ENCODE results near the gene ZCCHC14.
"Not testable (repeated sequence)": the region's sequence is repeated elsewhere in the genome, so short reads cannot be mapped to it uniquely, and the experiment has no call there.

ZCCHC14 gene

GRCh38 chr16:87365021-87365713, 127.7 kb downstream of the ZCCHC14 start:
- H3K4me1 ChIP-seq (ENCODE audit: control insufficient read depth, low read depth, low read length), result peaks cover 4% of the 10 kb centered on the region
- no peak overlapping the region for H3K4me3 ChIP-seq (ENCODE audit: low read length)
- H3K27me3 ChIP-seq (ENCODE audit: control insufficient read depth, insufficient read depth, low read length), result no peaks in the 10 kb centered on the region
- H3K9me3 ChIP-seq (ENCODE audit: control insufficient read depth, low read depth, low read length), result no peaks in the 10 kb centered on the region
- no peak overlapping the region for H3K9ac ChIP-seq (ENCODE audit: low read length)
- peaks cover 3% of the 10 kb centered on the region for H3K36me3 ChIP-seq (ENCODE audit: control insufficient read depth, low read depth, low read length)
- no peak overlapping the region for H3K27ac ChIP-seq (ENCODE audit: low read length)

DNA sequence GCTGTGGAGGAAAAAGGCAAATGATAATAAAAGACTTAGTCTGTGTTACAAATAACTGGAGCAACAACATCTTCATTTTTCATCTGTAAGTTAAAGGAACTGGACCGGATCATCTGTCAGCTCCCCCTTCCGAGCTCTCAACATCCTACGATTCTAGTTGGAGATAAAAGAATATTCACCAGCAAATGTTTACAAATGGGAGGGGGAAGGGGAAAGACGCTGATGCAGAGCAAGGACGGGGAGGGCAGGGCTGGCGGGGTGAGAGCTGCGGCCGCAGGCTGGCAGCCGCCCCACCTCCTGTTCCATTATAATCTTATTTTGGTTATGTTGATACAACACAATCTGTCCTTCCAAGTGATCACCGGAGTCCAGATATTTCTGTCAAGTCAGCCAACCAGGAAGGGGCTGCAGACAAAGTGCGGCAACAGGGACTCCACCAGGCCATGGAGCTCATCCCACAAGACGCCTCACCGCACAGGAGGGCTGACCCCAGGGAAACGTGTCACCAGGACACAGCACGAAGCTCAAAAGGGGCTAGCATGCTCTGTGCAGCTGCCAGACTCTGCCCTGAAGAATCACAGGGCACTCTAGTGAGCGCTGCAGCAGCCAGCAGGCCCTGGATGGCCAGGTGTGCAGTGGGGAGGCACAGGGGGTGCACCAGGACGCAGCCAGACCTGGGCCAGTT, 128.9 kb downstream of the ZCCHC14 start:
- Histone ChIP-seq H3K4me1 (ENCODE audit: control insufficient read depth, low read depth, low read length) (no peaks in the 10 kb centered on the region), H3K9me3 (ENCODE audit: control insufficient read depth, low read depth, low read length) (no peaks in the 10 kb centered on the region), H3K27ac (ENCODE audit: low read length) (no peak overlapping the region), H3K9ac (ENCODE audit: low read length) (no peak overlapping the region), H3K4me3 (ENCODE audit: low read length) (no peak overlapping the region), H3K36me3 (ENCODE audit: control insufficient read depth, low read depth, low read length) (peaks cover 4% of the 10 kb centered on the region), H3K27me3 (ENCODE audit: control insufficient read depth, insufficient read depth, low read length) (no peaks in the 10 kb centered on the region)

GRCh38 chr16:87362828-87363559, 129.8 kb downstream of the ZCCHC14 start:
- peaks cover 11% of the 10 kb centered on the region for H3K36me3 ChIP-seq (ENCODE audit: control insufficient read depth, low read depth, low read length)
- H3K9me3 ChIP-seq (ENCODE audit: control insufficient read depth, low read depth, low read length); H3K4me1 ChIP-seq (ENCODE audit: control insufficient read depth, low read depth, low read length); H3K9ac ChIP-seq (ENCODE audit: low read length); H3K27ac ChIP-seq (ENCODE audit: low read length); H3K4me3 ChIP-seq (ENCODE audit: low read length); H3K27me3 ChIP-seq (ENCODE audit: control insufficient read depth, insufficient read depth, low read length): not testable (repeated sequence)

DNA sequence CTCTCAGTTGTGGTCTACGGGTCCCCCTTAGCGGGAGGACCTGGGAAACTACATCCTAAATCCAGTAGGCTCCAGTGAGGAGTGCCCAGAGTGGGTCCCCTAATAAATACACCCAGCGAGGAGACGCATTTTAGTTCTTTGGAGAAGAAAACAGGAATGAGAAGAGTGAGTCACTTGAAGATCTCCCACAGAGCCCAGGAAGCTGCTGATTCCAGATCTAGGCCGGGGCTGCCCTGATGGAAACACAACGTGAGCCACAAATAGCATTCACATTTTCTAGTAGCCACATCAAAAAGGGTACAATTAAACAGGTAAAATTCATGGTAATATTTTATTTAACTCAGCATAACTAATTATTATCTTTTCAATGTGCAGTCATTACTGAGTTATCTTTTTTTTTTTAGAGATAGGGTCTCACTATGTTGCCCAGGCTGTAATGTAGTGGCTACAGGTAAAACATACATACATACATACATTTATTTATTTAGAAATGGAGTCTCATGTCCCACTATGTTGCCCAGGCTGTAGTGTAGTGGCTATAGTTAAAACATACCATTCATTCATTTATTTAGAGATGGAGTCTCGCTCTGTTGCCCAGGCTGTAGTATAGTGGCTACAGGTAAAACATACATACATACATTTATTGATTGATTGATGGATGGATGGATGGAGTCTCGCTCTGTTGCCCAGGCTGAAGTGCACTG, 130.8 kb downstream of the ZCCHC14 start:
- H3K36me3 ChIP-seq (ENCODE audit: control insufficient read depth, low read depth, low read length), result peaks cover 11% of the 10 kb centered on the region
- H3K27ac ChIP-seq (ENCODE audit: low read length), result no peak overlapping the region
- no peaks in the 10 kb centered on the region for H3K27me3 ChIP-seq (ENCODE audit: control insufficient read depth, insufficient read depth, low read length)
- no peaks in the 10 kb centered on the region for H3K4me1 ChIP-seq (ENCODE audit: control insufficient read depth, low read depth, low read length)
- H3K9ac ChIP-seq (ENCODE audit: low read length), result no peak overlapping the region
- H3K9me3 ChIP-seq (ENCODE audit: control insufficient read depth, low read depth, low read length), result no peaks in the 10 kb centered on the region
- no peak overlapping the region for H3K4me3 ChIP-seq (ENCODE audit: low read length)

DNA sequence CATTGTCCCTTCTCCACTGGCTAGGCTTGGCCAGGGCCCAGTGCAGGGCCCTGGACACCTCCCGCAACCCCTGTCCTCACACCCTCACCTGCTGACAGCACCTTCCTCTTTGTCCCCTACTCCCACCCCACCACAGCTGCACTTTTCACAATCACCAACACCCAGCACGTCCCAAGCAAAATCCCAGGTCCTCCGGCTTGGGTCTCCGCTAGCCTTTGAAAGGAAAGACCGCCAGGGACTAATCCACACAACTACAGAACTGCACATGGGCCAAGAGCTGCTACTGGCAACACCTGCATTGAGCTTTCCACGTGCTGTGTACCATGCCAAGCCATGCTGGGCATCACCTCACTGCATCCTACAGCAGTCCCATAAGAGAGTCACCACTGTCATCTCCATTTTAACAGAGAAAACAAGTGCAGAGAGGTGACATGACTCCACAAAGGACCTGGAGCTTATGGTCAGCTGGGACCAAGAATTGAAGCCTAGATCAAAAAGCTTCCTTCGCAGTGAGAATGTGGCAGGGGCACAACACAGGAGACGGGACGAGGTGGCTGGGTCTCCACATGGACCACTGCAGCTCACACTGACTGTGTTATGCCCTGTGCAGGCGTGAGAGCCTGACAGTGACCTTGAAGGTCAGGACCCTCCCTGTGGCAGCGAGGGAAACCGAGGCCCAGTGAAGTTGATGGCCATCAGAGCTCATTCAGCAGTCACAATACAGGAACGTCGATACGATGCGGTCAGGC, 131.8 kb downstream of the ZCCHC14 start:
- H3K9ac ChIP-seq (ENCODE audit: low read length), result no peak overlapping the region
- no peak overlapping the region for H3K4me3 ChIP-seq (ENCODE audit: low read length)

GRCh38 chr16:87359121-87359520, 133.7 kb downstream of the ZCCHC14 start:
- Histone ChIP-seq H3K36me3 (ENCODE audit: control insufficient read depth, low read depth, low read length) (peaks cover 11% of the 10 kb centered on the region), H3K9ac (ENCODE audit: low read length) (no peak overlapping the region)

More for the DNA sequence above, 131.8 kb downstream of the ZCCHC14 start:
- no peaks in the 10 kb centered on the region for H3K27me3 ChIP-seq (ENCODE audit: control insufficient read depth, insufficient read depth, low read length)
- no peaks in the 10 kb centered on the region for H3K4me1 ChIP-seq (ENCODE audit: control insufficient read depth, low read depth, low read length)
- peaks cover 11% of the 10 kb centered on the region for H3K36me3 ChIP-seq (ENCODE audit: control insufficient read depth, low read depth, low read length)
- H3K27ac ChIP-seq (ENCODE audit: low read length), result no peak overlapping the region
- H3K9me3 ChIP-seq (ENCODE audit: control insufficient read depth, low read depth, low read length), result no peaks in the 10 kb centered on the region

GRCh38 chr16:87358696-87359095, 134.1 kb downstream of the ZCCHC14 start:
- Histone ChIP-seq H3K4me1 (ENCODE audit: control insufficient read depth, low read depth, low read length) (no peaks in the 10 kb centered on the region), H3K27me3 (ENCODE audit: control insufficient read depth, insufficient read depth, low read length) (no peaks in the 10 kb centered on the region), H3K4me3 (ENCODE audit: low read length) (no peak overlapping the region), H3K9ac (ENCODE audit: low read length) (no peak overlapping the region), H3K9me3 (ENCODE audit: control insufficient read depth, low read depth, low read length) (no peaks in the 10 kb centered on the region), H3K36me3 (ENCODE audit: control insufficient read depth, low read depth, low read length) (peaks cover 11% of the 10 kb centered on the region), H3K27ac (ENCODE audit: low read length) (no peak overlapping the region)

More at GRCh38 chr16:87359121-87359520, 133.7 kb downstream of the ZCCHC14 start:
- no peak overlapping the region for H3K4me3 ChIP-seq (ENCODE audit: low read length)
- H3K9me3 ChIP-seq (ENCODE audit: control insufficient read depth, low read depth, low read length), result no peaks in the 10 kb centered on the region
- H3K27ac ChIP-seq (ENCODE audit: low read length), result no peak overlapping the region
- no peaks in the 10 kb centered on the region for H3K27me3 ChIP-seq (ENCODE audit: control insufficient read depth, insufficient read depth, low read length)
- no peaks in the 10 kb centered on the region for H3K4me1 ChIP-seq (ENCODE audit: control insufficient read depth, low read depth, low read length)

- peaks cover 11% of the 10 kb centered on the region for H3K36me3 ChIP-seq (ENCODE audit: control insufficient read depth, low read depth, low read length)
- H3K4me1 ChIP-seq (ENCODE audit: control insufficient read depth, low read depth, low read length), result no peaks in the 10 kb centered on the region
- H3K4me3 ChIP-seq (ENCODE audit: low read length), result no peak overlapping the region
- H3K9ac ChIP-seq (ENCODE audit: low read length), result no peak overlapping the region
- H3K9me3 ChIP-seq (ENCODE audit: control insufficient read depth, low read depth, low read length), result no peaks in the 10 kb centered on the region
- H3K27ac ChIP-seq (ENCODE audit: low read length), result no peak overlapping the region
- no peaks in the 10 kb centered on the region for H3K27me3 ChIP-seq (ENCODE audit: control insufficient read depth, insufficient read depth, low read length)
These were observed 134.6 kb downstream of the ZCCHC14 start for GRCh38 chr16:87358250-87358649.

DNA sequence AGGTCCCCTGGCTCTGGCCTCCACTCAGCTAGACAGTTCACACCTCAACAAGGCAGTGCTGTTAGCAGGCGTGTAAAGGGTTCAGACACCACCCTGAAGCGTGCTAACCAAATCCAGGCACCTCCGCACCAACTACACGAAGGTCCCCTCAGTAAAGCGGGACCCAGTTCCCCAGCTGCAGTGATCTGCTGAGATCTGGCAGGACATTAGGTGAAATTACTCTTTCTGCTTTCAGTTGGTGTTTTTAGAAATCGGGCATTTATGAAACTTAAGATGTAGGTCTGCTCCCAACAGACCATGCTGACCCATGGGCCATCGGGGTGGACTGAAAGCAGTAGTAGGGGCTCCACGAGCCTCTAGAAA, 136.4 kb downstream of the ZCCHC14 start:
- Histone ChIP-seq H3K4me3 (ENCODE audit: low read length) (no peak overlapping the region), H3K27me3 (ENCODE audit: control insufficient read depth, insufficient read depth, low read length) (no peaks in the 10 kb centered on the region), H3K4me1 (ENCODE audit: control insufficient read depth, low read depth, low read length) (no peaks in the 10 kb centered on the region), H3K27ac (ENCODE audit: low read length) (no peak overlapping the region), H3K9me3 (ENCODE audit: control insufficient read depth, low read depth, low read length) (no peaks in the 10 kb centered on the region), H3K9ac (ENCODE audit: low read length) (no peak overlapping the region), H3K36me3 (ENCODE audit: control insufficient read depth, low read depth, low read length) (peaks cover 11% of the 10 kb centered on the region)
